GM18517 (cell line): ENCODE data around the gene FBXL4.
A peak's percentile ranks its signal among the peaks of the same experiment; 100 is the strongest.

Source experiments
- ATAC-seq: cut with Tn5 transposase; IDR thresholded peaks from one replicate; pipeline ENCODE4 v1.9.1; 2021; ENCODE audit warnings: mild to moderate bottlenecking, moderate library complexity; ENCODE audit not compliant: unreplicated experiment

The FBXL4 gene

GRCh38 chr6:98887650-98888049 is 60.1 kb downstream of the FBXL4 start:
- ATAC-seq: no peak

GRCh38 chr6:98885330-98885729 is 62.4 kb downstream of the FBXL4 start:
- ATAC-seq: no peak

- ATAC-seq: peak; percentile 96
These were observed 67.3 kb downstream of the FBXL4 start for GRCh38 chr6:98880486-98880885.

GRCh38 chr6:98877250-98877649 is 70.5 kb downstream of the FBXL4 start:
- ATAC-seq: no peak

- no peak for ATAC-seq
These were observed 72.4 kb downstream of the FBXL4 start for GRCh38 chr6:98875375-98875774.

GRCh38 chr6:98871821-98872220 is 75.9 kb downstream of the FBXL4 start:
- no peak for ATAC-seq

GRCh38 chr6:98871057-98871456 is 76.7 kb downstream of the FBXL4 start:
- ATAC-seq: no peak

GRCh38 chr6:98864497-98864896 is 83.2 kb downstream of the FBXL4 start:
- ATAC-seq: no peak

GRCh38 chr6:98848539-98849242 is 99.1 kb downstream of the FBXL4 start:
- no peak for ATAC-seq

- no peak for ATAC-seq
These were observed 99.8 kb downstream of the FBXL4 start for GRCh38 chr6:98847779-98848538.

- no peak for ATAC-seq
These were observed 100.3 kb downstream of the FBXL4 start for GRCh38 chr6:98847416-98847778.

- no peak for ATAC-seq
These were observed 101.7 kb downstream of the FBXL4 start for GRCh38 chr6:98846021-98846380.

GRCh38 chr6:98845211-98846020 is 102.3 kb downstream of the FBXL4 start:
- peak; percentile 63 for ATAC-seq

- ATAC-seq: no peak
These were observed 103.2 kb downstream of the FBXL4 start for GRCh38 chr6:98844244-98845210.

GRCh38 chr6:98843271-98844243 is 104.2 kb downstream of the FBXL4 start:
- no peak for ATAC-seq

GRCh38 chr6:98842342-98843180 is 105.2 kb downstream of the FBXL4 start:
- no peak for ATAC-seq

- ATAC-seq: no peak
These were observed 106.0 kb downstream of the FBXL4 start for GRCh38 chr6:98841621-98842341.

GRCh38 chr6:98840996-98841513 is 106.7 kb downstream of the FBXL4 start:
- no peak for ATAC-seq
